ENCODE data around the gene RHOG.
"Not testable (repeated sequence)": the region's sequence is repeated elsewhere in the genome, so short reads cannot be mapped to it uniquely, and the experiment has no call there.

RHOG gene

DNA sequence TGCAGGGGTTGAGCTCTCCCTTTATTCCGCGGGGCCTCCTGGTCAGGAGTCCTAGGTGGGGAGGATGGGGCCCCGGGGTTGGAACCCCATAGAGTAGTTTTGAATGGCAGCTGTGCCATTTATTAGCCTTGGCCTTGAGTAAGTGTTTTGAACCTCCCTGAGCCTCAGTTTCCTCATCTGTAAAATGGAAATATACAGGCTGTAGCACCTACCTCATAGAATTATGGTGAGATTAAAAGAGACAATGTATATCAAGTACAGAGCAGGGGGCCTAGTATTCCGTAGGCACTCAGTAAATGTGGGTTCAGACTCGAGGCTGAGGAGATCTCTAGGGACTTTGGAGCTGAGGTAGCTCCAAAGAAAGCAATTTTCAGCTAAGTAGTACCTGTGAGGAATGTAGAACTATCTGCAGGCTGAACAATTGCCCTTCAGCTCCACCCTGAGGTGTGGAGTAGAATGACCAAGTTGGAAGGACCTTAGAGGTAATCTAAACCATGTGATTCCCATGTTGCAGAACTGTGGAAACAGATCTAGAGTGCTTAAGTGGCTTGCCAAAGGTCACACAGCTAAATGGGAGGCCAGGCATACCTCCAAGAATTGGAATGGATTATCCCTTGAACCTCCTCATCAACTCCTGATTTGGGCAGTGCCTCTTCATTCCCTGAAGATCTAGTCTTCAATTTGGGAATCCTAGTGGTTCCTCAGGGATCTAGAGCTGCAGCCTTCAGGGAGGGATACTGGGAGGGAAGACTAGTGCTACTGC lies 31.7 kb downstream of the RHOG start:
- DNase-seq (ENCODE audit: low spot score): peak; percentile 66

DNA sequence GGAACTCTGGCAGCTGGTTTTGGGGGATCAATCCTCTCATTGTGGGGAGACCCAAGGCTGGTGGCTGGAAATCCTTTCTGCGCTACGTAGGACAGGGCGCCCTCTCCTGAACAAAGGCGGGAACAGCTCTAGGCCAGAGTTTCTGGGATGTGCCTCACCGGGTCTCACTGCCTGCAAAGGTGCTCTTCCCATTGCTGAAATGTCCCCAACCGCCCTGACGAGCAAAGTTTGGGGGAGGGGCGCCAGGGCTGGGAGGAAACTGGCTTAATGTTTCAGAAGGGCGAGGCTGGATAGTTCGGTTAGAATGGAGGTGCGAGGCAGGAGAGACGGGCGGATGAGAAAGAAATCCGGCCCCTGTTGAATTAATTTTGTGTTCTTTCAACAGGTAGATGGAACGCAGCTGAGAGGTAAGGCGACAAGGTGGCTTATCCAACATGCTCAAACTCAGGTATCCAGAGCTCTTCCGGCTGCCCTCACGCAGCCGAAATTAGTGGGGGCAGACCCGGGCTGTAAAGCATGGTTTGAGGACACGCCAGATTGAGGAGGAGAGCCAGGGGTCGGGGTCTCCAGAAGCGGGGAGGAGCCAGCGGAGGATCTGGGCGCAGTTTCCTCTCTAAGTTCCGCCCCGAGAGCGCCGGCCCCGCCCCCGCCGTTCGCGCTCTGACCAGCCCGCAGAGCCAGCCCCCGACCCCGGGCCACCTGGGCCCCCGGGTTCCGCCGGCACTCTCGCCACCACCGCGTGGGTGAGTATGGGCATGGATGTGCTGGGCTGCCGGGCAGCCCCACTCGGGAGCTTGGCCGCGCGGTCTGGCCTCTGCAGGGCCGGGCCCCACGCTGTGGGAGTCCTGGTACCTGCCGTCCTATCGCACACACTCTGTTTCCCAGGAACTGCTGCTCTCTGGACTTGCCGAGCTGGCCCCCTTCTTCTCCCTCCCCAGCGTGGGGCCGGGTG lies 32.6 kb downstream of the RHOG start, which contains the start of gene PGAP2:
TSS of gene PGAP2 (plus strand) at position 652 of the 952 bp plus-strand sequence. CDS start 2,700 bp downstream, outside the sequence.
- DNase-seq (ENCODE audit: low spot score): peak; percentile 63

DNA sequence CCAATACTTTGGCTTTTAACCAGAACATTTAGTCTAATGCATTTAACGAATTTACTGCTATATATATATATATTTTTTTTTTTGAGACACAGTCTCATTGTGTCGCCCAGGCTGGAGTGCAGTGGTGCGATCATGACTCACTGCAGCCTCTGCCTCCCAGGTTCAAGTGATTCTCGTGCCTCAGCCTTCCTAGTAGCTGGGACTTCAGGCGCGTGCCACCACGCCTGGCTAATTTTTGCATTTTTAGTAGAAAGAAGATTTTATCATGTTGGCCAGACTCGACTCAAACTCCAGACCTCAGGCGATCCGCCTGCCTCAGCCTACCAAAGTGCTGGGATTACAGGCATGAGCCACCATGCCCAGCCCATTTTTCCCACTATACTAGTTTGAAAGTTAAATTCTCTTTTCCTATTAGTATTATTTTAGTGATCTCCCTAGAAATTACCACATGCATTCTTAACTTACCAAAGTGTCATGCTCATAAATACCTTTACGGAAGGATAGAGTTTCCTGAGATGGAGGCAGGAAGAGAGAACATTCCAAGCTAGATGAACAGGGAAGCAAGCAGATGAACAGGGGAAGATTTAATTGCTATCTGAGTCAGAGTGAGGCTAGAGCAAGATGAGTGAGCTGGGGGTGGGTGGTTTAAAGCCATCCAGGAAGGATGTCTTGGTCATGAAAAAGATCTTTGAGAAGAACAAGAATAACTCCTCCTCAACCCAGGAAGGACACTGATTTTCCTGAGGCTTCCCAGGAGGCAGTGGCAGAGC lies 36.8 kb downstream of the RHOG start:
- no peak for DNase-seq (ENCODE audit: low spot score)

DNA sequence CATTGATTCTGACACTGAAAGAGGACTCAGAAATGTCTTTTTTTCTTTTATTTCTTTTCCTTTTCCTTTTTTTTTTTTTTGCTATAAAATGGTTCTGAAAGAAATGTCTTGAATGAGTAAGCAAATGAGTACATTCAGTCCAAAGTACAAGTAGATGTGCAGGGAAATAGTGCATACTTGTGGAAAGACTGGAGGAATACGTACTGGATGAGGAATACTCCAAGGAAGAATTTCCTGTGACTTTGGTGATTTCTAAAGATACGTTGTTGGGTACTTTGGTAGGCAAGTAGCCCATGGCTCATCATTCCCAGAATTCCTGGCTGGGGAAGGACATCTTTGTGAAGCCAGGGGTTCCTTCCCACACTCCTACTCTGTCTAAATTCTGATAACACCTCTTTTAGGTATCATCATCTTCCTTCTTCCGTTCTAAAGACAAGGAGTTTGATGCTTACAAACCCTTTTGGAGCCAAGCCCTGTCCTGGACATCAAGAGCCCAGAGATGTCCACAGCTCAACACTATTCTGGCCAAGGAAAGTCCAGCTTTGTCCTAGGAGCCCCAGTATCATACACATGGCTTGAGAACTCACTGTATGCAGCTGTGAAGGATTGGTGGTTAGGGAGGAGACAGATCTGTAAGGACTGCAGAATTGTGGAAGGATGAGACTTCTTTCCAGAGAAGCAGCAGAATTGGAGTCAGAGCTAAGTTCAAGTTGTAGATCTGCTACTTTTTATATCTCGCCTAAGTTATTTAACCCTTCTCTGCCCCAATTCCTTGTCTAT lies 38.6 kb downstream of the RHOG start:
- DNase-seq (ENCODE audit: low spot score): no peak

GRCh38 chr11:3799873-3800272 lies 40.9 kb downstream of the RHOG start:
- no peak for DNase-seq (ENCODE audit: low spot score)

GRCh38 chr11:3799143-3799542 lies 41.6 kb downstream of the RHOG start:
- DNase-seq (ENCODE audit: low spot score): no peak

DNA sequence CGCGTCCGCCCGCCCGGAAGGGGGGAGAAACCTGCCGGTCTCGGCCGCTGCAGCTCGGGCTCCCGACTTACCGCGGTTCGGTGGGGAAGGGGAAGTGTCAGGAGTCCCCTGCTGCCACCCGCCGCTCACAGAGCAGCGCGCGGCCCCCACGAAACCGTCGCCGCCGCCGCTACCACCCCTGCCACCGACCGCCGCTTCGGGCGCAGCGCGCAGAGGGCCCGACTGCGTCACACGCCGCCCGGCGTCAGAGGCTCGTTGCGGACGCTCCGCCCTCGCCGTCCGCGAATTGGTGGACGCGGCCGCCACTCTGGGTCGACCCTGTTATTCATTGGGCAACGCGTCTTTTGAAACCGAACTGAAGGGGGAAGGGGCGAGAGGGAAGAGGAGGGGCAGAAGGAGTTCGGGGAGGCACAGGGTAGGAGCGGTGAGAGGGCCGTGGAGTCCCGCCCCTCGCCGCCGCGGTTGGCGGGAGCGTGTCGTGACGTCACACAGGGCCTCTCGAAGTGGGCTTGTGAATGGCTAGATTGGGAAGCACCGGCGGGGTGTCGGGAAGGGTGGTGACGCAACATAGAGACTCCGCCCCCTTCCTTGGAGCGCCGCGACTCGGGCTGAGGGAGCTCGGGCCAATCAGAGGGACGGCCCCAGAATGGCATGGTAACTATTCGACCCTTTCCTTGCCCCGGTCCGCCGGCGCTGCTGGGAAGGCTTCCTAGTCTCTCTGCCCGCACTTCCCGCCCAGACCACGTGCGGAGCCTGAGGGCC lies 43.2 kb downstream of the RHOG start, which contains the start of gene NUP98:
TSS of gene NUP98 (minus strand) at position 226 of the 762 bp plus-strand sequence. CDS start 15,437 bp downstream, outside the sequence.
- peak; percentile 100 for DNase-seq (ENCODE audit: low spot score)

GRCh38 chr11:3796801-3797328 lies 43.9 kb downstream of the RHOG start:
- no peak for DNase-seq (ENCODE audit: low spot score)

DNA sequence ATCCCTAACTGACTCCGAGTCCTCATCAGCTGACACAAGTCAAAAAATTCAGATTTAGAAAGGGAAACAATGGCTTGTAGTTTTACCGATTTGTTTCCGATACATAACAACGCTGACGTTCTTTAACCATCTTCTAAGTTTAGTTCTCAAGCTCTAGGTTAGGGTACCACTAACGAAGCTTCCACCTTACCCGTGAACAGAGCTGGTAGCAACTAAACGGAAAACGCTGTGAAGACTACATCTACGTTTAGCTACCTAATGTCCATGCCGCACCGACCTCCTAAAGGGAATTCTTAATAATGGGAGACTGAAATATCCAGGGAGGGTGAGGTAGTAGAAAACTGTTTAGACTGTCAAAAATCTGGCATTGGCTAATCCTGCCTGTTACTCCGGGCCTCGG lies 44.4 kb downstream of the RHOG start:
- DNase-seq (ENCODE audit: low spot score): no peak

DNA sequence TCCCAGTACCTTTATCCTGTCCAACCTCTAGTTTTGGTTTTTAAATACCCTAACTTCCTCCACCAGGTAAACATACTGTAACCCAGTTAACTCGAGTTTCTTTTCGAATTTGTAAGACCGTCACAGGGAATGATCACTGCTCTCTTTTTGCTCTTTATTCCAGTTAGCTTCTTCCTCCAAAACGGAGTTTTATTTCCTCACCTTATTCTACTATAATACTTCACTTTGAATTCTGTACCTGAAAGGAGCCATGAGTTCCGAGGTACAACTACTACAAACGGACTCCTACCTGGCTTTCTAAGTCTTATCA lies 44.8 kb downstream of the RHOG start:
- DNase-seq (ENCODE audit: low spot score): no peak

GRCh38 chr11:3795131-3796001 lies 45.4 kb downstream of the RHOG start:
- no peak for DNase-seq (ENCODE audit: low spot score)

- not testable (repeated sequence) for DNase-seq (ENCODE audit: low spot score)
Observed at GRCh38 chr11:3794387-3794786, 46.4 kb downstream of the RHOG start.

DNA sequence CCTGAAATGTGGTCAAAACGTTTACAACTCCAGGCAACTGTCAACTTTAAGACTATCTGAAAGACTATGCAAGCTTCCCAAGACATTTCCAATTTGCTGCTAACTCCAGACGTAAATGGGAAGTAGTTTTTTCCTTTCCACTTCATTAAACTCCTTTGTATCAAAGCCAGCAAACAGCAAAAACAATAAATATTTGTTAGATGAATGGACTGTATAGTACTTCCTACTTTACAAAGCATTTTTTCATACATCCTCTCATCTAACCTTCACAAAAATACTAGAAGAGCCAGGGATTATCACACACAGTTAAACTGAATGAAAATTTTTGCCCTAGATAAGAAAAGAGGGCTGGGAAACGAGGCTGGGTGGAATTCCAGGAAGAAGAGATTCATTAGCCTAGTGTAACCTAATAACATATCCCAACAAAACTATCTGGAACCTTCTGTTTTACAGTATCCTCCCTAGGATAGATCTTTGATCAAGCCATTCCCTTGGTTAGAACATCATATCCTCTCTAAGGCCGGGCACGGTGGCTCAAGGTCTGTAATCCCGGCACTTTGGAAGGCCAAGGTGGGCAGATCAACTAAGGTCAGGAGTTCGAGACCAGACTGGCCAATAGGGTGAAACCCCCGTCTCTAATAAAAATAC lies 53.9 kb downstream of the RHOG start:
- no peak for DNase-seq (ENCODE audit: low spot score)

DNA sequence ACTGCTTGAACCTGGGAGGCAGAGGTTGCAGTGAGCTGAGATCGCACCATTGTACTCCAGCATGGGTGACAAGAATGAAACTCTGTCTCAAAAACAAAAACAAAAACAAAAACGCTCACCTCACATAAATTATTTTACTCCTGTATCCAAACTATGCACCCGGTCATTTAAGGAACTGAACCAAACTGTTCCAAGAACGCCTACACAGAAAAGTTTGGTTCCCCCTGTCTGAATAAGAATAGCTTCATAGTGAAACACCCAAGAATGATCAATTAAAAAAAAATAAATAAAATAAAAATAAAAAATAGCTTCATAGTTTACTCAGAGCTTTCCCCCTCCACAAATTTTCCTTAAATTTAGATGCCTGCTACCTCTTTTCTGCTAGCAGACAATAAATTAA lies 57.1 kb downstream of the RHOG start:
- no peak for DNase-seq (ENCODE audit: low spot score)

DNA sequence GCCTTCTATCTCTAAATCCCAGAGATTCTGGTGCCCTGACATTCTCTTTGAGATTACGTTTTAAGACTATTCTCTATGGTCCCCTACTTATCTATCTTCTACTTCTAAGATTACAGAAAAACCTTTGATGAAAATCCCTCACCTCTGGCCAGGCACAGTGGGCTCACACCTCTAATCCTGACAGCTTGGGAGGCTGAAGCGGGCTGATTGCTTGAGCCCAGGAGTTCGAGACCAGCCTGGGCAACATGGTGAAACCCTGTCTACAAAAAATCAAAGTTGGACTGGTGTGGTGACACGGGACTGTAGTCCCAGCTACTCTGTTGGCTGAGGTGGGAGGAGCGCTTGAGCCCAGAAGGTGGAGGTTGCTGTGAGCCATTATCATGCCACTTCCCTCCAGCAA lies 57.8 kb downstream of the RHOG start:
- no peak for DNase-seq (ENCODE audit: low spot score)

DNA sequence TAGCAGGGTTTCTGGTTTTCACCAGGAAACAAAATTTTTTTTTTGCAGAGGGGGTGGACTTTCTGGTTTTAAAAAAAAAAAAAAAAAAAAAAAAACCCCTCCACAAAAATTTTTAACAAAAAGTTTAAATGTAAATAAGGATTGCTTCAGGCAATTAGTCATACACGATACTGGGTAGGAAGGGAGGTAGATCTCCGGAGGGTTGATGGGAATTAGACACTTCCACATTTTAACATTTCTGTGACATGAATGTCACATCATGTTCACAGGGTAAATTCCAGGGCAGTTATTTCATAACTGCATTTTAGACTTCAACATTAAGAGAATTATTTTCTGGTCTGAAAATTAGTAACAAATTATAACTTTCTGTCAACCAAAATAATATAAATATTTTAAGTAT lies 59.3 kb downstream of the RHOG start:
- no peak for DNase-seq (ENCODE audit: low spot score)
